Progenitor cell of endocrine pancreas (in vitro differentiated cells): ENCODE data around the gene MYO9A. TPM values are rescaled to one million over a fixed set of nuclear protein-coding genes. Genes with fewer than 3 reads are reported as not detected.
A peak's percentile ranks its signal among the peaks of the same experiment; 100 is the strongest.

Experiments used
- DNase-seq: peaks from one replicate; pipeline ENCODE4 v3.0.0; 2021; ENCODE audit warnings: low spot score; ENCODE audit not compliant: unreplicated experiment
- H3K27ac Mint-ChIP-seq: 2 replicates; pipeline ENCODE4 v1.8.0; 2021; ENCODE audit warnings: mild to moderate bottlenecking, moderate library complexity, mixed read lengths
- H3K27me3 Mint-ChIP-seq: 2 replicates; pipeline ENCODE4 v1.8.0; 2021; ENCODE audit warnings: mixed read lengths
- H3K36me3 Mint-ChIP-seq: 2 replicates; pipeline ENCODE4 v1.8.0; 2022; ENCODE audit warnings: mixed read lengths; ENCODE audit not compliant: insufficient read depth
- H3K4me1 Mint-ChIP-seq: 2 replicates; pipeline ENCODE4 v1.8.0; 2021; ENCODE audit warnings: low read depth, mixed read lengths
- H3K4me3 Mint-ChIP-seq: 2 replicates; pipeline ENCODE4 v1.8.0; 2021; ENCODE audit warnings: low read depth, mild to moderate bottlenecking, moderate library complexity, mixed read lengths
- H3K9me3 Mint-ChIP-seq: 2 replicates; pipeline ENCODE4 v1.8.0; 2021; ENCODE audit warnings: low read depth, mixed read lengths
- total RNA-seq: library from RNA; stranded (reverse); gene quantifications from 2 replicates; pipeline ENCODE4 v1.2.1, GENCODE V29; 2021
- TF ChIP-seq, protein P1 (sequence below): fragments of 200-600 bp; sonication (generic); IDR thresholded peaks from one replicate; pipeline ENCODE4 v1.5.0; 2021; ENCODE audit warnings: antibody characterized with exemption, mild to moderate bottlenecking; ENCODE audit not compliant: unreplicated experiment

MYO9A gene
- total RNA-seq, 1 donor from 2014 or later, result 32.0 TPM

DNA sequence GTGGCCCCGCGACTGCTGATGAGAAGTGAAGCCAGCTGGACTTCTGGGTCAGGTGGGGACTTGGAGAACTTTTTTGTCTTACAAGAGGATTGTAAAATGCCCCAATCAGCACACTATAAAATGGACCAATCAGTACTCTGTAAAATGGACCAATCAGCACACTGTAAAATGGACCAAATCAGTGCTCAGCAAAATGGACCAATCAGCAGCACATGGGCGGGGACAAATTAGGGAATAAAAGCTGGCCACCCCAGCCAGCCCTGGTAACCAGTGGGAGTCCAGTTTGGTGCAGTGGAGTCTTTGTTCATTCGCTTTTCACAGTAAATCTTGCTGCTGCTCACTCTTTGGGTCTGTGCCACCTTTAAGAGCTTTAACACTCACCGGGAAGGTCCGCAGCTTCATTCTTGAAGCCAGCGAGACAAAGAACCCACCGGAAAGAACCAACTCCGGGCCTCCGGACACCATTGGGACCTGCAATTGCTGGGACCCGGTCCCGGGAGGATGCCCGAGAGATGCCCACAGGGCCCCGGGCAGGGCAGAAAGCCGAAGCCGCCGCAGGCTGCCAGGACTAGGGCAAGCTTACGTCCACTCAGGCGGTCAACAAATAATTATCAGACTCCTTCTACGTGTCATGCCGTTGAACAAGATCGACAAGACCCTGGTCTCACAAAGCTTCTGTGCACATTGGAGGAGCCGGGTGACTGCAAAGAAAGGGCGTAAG is 315.9 kb downstream of the MYO9A start:
- H3K4me3 Mint-ChIP-seq, result no peak overlapping the region
- no peak for DNase-seq
- H3K4me1 Mint-ChIP-seq, result peaks cover 11% of the 10 kb centered on the region
- no peaks in the 10 kb centered on the region for H3K9me3 Mint-ChIP-seq
- TF ChIP-seq, protein P1, sequence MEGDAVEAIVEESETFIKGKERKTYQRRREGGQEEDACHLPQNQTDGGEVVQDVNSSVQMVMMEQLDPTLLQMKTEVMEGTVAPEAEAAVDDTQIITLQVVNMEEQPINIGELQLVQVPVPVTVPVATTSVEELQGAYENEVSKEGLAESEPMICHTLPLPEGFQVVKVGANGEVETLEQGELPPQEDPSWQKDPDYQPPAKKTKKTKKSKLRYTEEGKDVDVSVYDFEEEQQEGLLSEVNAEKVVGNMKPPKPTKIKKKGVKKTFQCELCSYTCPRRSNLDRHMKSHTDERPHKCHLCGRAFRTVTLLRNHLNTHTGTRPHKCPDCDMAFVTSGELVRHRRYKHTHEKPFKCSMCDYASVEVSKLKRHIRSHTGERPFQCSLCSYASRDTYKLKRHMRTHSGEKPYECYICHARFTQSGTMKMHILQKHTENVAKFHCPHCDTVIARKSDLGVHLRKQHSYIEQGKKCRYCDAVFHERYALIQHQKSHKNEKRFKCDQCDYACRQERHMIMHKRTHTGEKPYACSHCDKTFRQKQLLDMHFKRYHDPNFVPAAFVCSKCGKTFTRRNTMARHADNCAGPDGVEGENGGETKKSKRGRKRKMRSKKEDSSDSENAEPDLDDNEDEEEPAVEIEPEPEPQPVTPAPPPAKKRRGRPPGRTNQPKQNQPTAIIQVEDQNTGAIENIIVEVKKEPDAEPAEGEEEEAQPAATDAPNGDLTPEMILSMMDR, result no peak
- H3K36me3 Mint-ChIP-seq, result no peaks in the 10 kb centered on the region
- no peak overlapping the region for H3K27ac Mint-ChIP-seq
- peaks cover 18% of the 10 kb centered on the region for H3K27me3 Mint-ChIP-seq

DNA sequence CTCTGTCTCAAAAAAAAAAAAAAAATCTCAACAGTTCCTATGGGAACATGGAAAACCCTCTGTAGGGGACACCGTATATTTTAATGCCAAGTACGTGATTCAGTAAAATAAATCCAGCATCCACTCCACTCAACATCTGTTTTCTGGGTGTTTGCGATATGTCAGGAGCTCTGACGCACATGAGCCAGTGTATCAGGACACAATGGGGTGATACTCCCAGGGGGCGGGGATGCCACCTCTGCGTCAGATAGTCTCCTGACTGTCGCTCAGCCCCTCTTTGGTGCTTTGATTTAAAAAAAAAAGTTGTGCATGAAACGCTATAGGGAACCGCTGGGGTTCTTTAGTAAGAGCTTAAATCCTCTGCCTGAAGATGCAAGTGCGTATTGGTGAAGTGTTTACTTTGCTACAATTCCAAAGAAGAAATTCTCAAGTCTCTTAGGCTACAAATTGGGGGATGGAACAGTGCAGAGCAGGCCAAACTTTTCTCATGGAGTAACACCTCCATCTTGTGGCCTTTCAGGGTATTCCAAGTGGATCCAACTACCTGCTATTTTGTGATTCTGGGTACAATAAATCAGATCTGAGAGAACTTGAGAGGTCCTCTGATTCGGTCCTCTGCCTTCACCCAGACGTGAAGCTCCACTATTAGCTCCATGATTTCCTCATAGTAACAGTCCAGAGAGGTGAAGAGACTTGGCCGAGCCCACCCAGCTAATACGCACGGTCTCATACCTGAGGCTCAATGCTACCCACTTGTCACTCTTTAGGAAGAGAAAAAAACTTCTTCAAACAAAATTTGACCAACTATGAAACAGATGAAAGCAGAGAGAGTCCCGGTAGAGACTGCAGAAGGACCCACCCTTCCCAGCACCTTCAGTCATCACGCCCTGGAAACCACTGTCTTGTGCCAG is 316.9 kb downstream of the MYO9A start:
- Mint-ChIP-seq H3K36me3 (no peaks in the 10 kb centered on the region), H3K27ac (no peak overlapping the region), H3K9me3 (no peaks in the 10 kb centered on the region), H3K4me3 (no peak overlapping the region), H3K4me1 (peaks cover 8% of the 10 kb centered on the region), H3K27me3 (peaks cover 14% of the 10 kb centered on the region)
- peak; percentile 49 for DNase-seq
- TF ChIP-seq, protein P1, result peak; percentile 85

DNA sequence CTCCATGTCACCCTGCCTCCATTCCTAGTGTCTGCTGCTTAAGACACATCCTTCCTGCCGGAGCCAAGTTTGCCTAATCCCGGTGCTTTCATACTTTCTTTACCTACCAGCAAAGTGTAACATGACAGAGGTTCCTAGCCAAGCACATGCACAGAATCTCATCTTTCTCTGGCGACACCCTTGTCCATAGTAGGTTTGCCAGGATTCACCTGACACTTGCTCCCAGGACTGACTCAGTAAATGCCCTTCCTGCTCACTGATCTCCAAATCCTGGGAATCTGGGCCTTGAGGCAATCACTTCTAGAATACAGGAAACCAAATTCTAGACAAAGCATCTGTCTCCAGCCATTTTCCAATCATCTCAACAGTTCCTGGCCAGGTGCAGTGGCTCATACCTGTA is 317.8 kb downstream of the MYO9A start:
- Mint-ChIP-seq H3K4me1 (peaks cover 5% of the 10 kb centered on the region), H3K27me3 (peaks cover 13% of the 10 kb centered on the region), H3K27ac (no peak overlapping the region), H3K4me3 (no peak overlapping the region), H3K36me3 (no peaks in the 10 kb centered on the region), H3K9me3 (no peaks in the 10 kb centered on the region)
- TF ChIP-seq, protein P1, result no peak
- no peak for DNase-seq

DNA sequence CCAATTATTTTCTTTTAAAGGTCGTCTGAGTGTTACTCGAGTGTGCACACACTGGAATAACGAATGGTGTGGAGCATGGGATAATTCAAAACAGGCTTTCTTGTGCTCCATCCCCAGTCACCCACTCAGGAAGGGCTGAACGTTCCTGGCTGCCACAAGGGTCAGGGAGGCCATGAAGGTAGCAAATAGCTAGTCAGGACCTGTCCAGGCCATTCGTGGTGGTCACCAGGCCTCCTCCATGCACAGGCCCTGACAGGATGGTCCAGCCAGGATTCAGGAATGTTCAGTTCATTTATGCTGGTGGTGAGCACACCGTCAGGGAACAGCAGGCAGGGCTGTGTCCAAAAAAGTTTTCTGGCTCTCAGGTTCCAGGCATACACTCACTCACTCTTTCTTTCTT is 319.3 kb downstream of the MYO9A start:
- Mint-ChIP-seq H3K4me1 (no peaks in the 10 kb centered on the region), H3K27ac (no peak overlapping the region), H3K9me3 (no peaks in the 10 kb centered on the region), H3K4me3 (no peak overlapping the region), H3K27me3 (peaks cover 7% of the 10 kb centered on the region), H3K36me3 (no peaks in the 10 kb centered on the region)
- no peak for DNase-seq
- TF ChIP-seq, protein P1, result no peak

DNA sequence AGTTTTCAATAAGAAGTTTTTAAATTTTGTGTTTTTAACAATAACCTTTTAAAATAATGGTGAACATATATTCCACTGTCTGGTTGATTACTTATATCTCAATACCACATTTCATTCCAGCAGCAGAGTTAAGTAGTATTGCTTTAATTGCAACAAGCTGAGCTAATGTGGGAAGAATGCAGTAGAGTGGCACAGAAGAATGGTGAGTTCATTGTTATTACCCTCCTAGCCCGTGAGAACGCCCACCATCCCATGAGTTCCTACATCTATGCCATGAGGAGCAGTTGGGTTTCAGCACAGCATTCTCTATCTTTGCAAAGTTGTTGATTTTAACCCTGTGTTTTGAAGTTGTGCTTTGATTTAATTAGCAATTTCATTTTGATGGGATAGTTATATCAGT is 325.4 kb downstream of the MYO9A start:
- Mint-ChIP-seq H3K27ac (no peak overlapping the region), H3K4me3 (no peak overlapping the region), H3K9me3 (no peaks in the 10 kb centered on the region), H3K27me3 (peaks cover 8% of the 10 kb centered on the region), H3K4me1 (peaks cover 3% of the 10 kb centered on the region), H3K36me3 (no peaks in the 10 kb centered on the region)
- DNase-seq, result no peak
- TF ChIP-seq, protein P1, result no peak
